OCI-LY7 (cell line): Measurements from ENCODE around the gene CD9. TPM values are rescaled to one million over a fixed set of nuclear protein-coding genes. Genes with fewer than 3 reads are reported as not detected.

Experiments
- BruUV-seq: library from RNA; stranded (reverse); fragments of 400-500 nt; replicated peaks from 2 replicates; lab custom pipeline; 2021; lab: Mats Ljungman, UMichigan
- CTCF ChIA-PET: fragments of 300-600 bp; sonication (Branson Sonifier 250); formaldehyde crosslinking; loops from one replicate; lab custom pipeline; 2022; ENCODE audit warnings: antibody characterized with exemption; ENCODE audit not compliant: unreplicated experiment; lab: Charles Lee
- POLR2A ChIA-PET: fragments of 300-600 bp; sonication (Branson Sonifier 250); formaldehyde crosslinking; loops from one replicate; lab custom pipeline; 2022; ENCODE audit warnings: antibody characterized with exemption; lab: Charles Lee
- DNase-seq: peaks from one replicate; pipeline ENCODE4 v3.0.0-alpha.2; 2015; ENCODE audit warnings: low spot score
- H2AFZ ChIP-seq: fragments of 200-600 bp; sonication (generic), shearing (Covaris generic); 2 replicates; pipeline ENCODE4 v1.6.1; 2014; ENCODE audit warnings: mild to moderate bottlenecking, antibody characterized with exemption, low read length, moderate library complexity
- H3K27ac ChIP-seq: fragments of 200-600 bp; sonication (generic); 2 replicates; pipeline ENCODE4 v1.5.1; 2014; ENCODE audit warnings: mixed run types, low read depth, mild to moderate bottlenecking, moderate library complexity, low read length, inconsistent platforms; ENCODE audit not compliant: poor library complexity, severe bottlenecking
- H3K36me3 ChIP-seq: fragments of 200-600 bp; sonication (generic); 2 replicates; pipeline ENCODE4 v1.6.1; 2014; ENCODE audit warnings: mild to moderate bottlenecking, antibody characterized with exemption, low read length, moderate library complexity, mixed read lengths; ENCODE audit not compliant: insufficient read depth
- H3K4me1 ChIP-seq: fragments of 200-600 bp; sonication (generic); 2 replicates; pipeline ENCODE4 v1.5.1; 2014; ENCODE audit warnings: mild to moderate bottlenecking, low read length; ENCODE audit not compliant: insufficient read depth, poor library complexity, severe bottlenecking
- H3K4me2 ChIP-seq: fragments of 200-600 bp; sonication (generic); 2 replicates; pipeline ENCODE4 v1.6.1; 2014; ENCODE audit warnings: mild to moderate bottlenecking, low read length
- H3K4me3 ChIP-seq: fragments of 200-600 bp; sonication (generic); 2 replicates; pipeline ENCODE4 v1.5.1; 2014; ENCODE audit warnings: mild to moderate bottlenecking, low read depth, low read length; ENCODE audit not compliant: poor library complexity, severe bottlenecking
- H3K79me2 ChIP-seq: fragments of 200-600 bp; sonication (generic); 2 replicates; pipeline ENCODE4 v1.6.1; 2016; ENCODE audit warnings: low read depth, mild to moderate bottlenecking, low read length, moderate library complexity, mixed read lengths; ENCODE audit not compliant: insufficient read depth
- H3K9me2 ChIP-seq: fragments of 200-600 bp; sonication (generic); 2 replicates; pipeline ENCODE4 v1.6.1; 2016; ENCODE audit warnings: mild to moderate bottlenecking, low read length, mixed read lengths; ENCODE audit not compliant: insufficient read depth
- H3K9me3 ChIP-seq: fragments of 200-600 bp; sonication (generic); 2 replicates; pipeline ENCODE4 v1.6.1; 2014; ENCODE audit warnings: mild to moderate bottlenecking, mixed run types, low read length, mixed read lengths
- H4K20me1 ChIP-seq: fragments of 200-600 bp; sonication (generic); 2 replicates; pipeline ENCODE4 v1.6.1; 2014; ENCODE audit warnings: mild to moderate bottlenecking, antibody characterized with exemption, low read length, moderate library complexity, mixed read lengths; ENCODE audit not compliant: insufficient read depth
- CTCF ChIP-seq: fragments of 200-600 bp; sonication (generic); conservative IDR thresholded peaks from 2 replicates; pipeline ENCODE4 v1.5.1; 2014; ENCODE audit warnings: mild to moderate bottlenecking, antibody characterized with exemption, low read length, moderate library complexity, mixed read lengths
- EZH2phosphoT487 ChIP-seq: fragments of 200-600 bp; sonication (generic); IDR thresholded peaks from 2 replicates; pipeline ENCODE4 v1.6.1; 2018; ENCODE audit warnings: low read depth, borderline replicate concordance, mild to moderate bottlenecking, mixed run types, antibody characterized with exemption, low read length, moderate library complexity, mixed read lengths
- intact Hi-C: fragments of 100-400 bp; cut with micrococcal nuclease; formaldehyde crosslinking; loops from one replicate; pipeline ENCODE4 v1.10.0; 2022; ENCODE audit not compliant: unreplicated experiment
- total RNA-seq, 2 experiments: library from RNA; depleted of rRNA in 1 of 2; stranded (reverse); fragments of >200 nt in 1 of 2; shearing (Covaris generic) in 1 of 2; gene quantifications; 2 replicates each; pipeline ENCODE4 v1.2.3, GENCODE V29; 2014 to 2022

CD9 gene
- total RNA-seq, 2 experiments from 2014 or later: not detected

- H2AFZ ChIP-seq: no peak overlapping the region
- CTCF ChIA-PET: interaction anchor here (0.6 kb wide), 1 partner anchor 18 kb away, joined by 3 read pairs; no protein-coding TSS in a partner anchor
- POLR2A ChIA-PET: no interaction called here
- H4K20me1 ChIP-seq: no peaks in the 10 kb centered on the region
- intact Hi-C loops: no loop called here
- H3K4me1 ChIP-seq: no peaks in the 10 kb centered on the region
- H3K4me2 ChIP-seq: no peak overlapping the region
- no peak overlapping the region for H3K27ac ChIP-seq
- no peaks in the 10 kb centered on the region for H3K79me2 ChIP-seq
- DNase-seq: no peak
- no peak overlapping the region for H3K4me3 ChIP-seq
- H3K9me3 ChIP-seq: no peaks in the 10 kb centered on the region
- no peaks in the 10 kb centered on the region for H3K36me3 ChIP-seq
- no peaks in the 10 kb centered on the region for H3K9me2 ChIP-seq
- no TSS peak for BruUV-seq
- no peak for TF ChIP-seq CTCF
- TF ChIP-seq EZH2phosphoT487: no peak
Observed at GRCh38 chr12:6181583-6182278, 18.5 kb upstream of the CD9 start.

GRCh38 chr12:6182279-6182898 lies 17.8 kb upstream of the CD9 start:
- no peaks in the 10 kb centered on the region for H4K20me1 ChIP-seq
- BruUV-seq: no TSS peak
- H3K4me3 ChIP-seq: no peak overlapping the region
- no peaks in the 10 kb centered on the region for H3K79me2 ChIP-seq
- intact Hi-C loops: no loop called here
- no peaks in the 10 kb centered on the region for H3K9me2 ChIP-seq
- no peaks in the 10 kb centered on the region for H3K9me3 ChIP-seq
- H2AFZ ChIP-seq: no peak overlapping the region
- no peaks in the 10 kb centered on the region for H3K4me1 ChIP-seq
- DNase-seq: no peak
- POLR2A ChIA-PET: interaction anchor here (1.2 kb wide), 1 partner anchor 106 kb away, joined by 3 read pairs; no protein-coding TSS in a partner anchor
- no peak overlapping the region for H3K4me2 ChIP-seq
- TF ChIP-seq EZH2phosphoT487 (no peak), CTCF (no peak)
- no peak overlapping the region for H3K27ac ChIP-seq
- CTCF ChIA-PET: no interaction called here
- no peaks in the 10 kb centered on the region for H3K36me3 ChIP-seq
